ENCODE results near the gene IRF2BP1. TPM values are rescaled to one million over a fixed set of nuclear protein-coding genes. Genes with fewer than 3 reads are reported as not detected.

Gene IRF2BP1, protein sequence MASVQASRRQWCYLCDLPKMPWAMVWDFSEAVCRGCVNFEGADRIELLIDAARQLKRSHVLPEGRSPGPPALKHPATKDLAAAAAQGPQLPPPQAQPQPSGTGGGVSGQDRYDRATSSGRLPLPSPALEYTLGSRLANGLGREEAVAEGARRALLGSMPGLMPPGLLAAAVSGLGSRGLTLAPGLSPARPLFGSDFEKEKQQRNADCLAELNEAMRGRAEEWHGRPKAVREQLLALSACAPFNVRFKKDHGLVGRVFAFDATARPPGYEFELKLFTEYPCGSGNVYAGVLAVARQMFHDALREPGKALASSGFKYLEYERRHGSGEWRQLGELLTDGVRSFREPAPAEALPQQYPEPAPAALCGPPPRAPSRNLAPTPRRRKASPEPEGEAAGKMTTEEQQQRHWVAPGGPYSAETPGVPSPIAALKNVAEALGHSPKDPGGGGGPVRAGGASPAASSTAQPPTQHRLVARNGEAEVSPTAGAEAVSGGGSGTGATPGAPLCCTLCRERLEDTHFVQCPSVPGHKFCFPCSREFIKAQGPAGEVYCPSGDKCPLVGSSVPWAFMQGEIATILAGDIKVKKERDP
- 10 to 100 TPM; 10.4 to 20.5 (median 18.7) TPM for total RNA-seq

DNA sequence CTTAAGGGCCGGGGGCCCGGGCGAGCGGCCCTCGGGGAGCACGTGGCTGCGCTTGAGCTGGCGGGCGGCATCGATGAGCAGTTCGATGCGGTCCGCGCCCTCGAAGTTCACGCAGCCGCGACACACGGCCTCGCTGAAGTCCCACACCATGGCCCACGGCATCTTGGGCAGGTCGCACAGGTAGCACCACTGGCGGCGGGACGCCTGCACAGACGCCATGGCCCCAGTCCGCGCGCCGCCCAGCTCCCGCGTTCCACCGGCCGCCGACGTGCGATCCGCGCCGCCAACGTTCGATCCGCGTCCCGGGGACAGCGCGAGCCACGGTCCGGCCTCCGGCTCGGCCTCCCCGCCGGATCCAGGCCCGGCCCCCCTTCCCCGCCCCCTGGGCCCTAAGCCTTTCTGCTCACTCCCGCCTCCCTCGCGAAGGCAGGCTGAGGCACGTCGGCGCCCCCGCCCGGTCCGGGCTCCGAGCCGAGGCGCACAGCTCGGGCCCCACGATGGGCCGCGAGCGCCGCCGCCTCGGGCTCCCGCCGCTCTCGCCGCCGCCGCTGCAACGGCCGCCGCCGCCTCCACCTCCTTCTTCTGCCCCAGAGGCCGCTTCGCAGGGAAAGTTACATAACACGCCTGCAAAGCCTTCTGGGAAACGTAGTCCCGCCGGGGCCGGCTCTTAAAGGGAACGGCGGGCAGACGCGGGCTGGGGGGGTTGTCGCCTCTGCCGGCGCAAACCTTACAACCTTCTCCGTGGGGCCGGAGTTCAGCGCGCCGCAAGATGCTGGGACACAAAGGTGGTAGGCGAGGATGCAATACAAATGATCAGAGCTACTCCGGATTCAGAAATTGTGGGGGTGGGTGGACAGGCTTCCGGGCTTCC lies at the start of gene IRF2BP1:
IRF2BP1 (minus strand) TSS at position 586 of the 871 bp plus-strand sequence; CDS start at position 219, 367 bp downstream.
- in situ Hi-C loops (cut with MboI; ENCODE audit: low pct_unique_long_range_greater_than_20kb in 2 of 9, low sequenced_read_pairs in 9 of 9, unreplicated experiment in 9 of 9): no loop called here
- WGBS, 10 experiments: 0% methylated on average over 5 to 33 of the region's 107 CpGs; no CpG with 5 or more reads in 7 of the 10 experiments
- Histone ChIP-seq H3K4me3 (peak within 1 kb of the TSS; percentile 56 to 95 (median 86)), H3K4me1 (replicated peaks in 1 of 2) (peaks cover 30 to 37% of the 10 kb centered on the region in 2 donors), H3K27ac (peak within 1 kb of the TSS; percentile 84 to 85)
- ATAC-seq (replicated peaks in 6 of 8): peak; percentile 71 to 81 (median 76)

DNA sequence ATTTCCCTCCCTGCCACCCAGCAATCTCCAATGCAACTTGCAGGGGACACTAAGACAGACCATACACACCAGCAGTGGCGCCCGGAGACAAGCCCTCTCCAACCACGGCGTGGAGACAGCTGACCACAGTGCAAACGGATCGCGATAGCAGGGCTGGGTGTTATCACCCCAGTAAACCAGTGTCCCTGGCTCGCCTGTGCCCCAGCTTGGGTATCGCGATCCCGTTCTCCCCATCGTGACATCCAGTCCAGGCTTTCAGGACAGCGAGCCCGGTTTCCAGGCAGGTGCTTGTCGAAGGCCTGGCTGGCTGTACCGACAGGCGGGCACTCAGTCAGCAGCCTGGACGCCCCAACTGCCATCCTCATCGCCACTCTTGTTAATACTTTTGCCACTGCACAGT lies 49.3 kb upstream of the IRF2BP1 start:
- H3K4me1 ChIP-seq (replicated peaks in 1 of 2): peaks cover 0 to 15% of the 10 kb centered on the region in 2 donors
- H3K27ac ChIP-seq: no peak overlapping the region
- H3K4me3 ChIP-seq: no peak overlapping the region
- 10 to 100% (median 71%) methylated on average over 1 to 12 of the region's 19 CpGs; no CpG with 5 or more reads in 3 of the 10 experiments for WGBS, 10 experiments
- ATAC-seq (replicated peaks in 6 of 8): peak in 5 of 8 experiments; percentile 15 to 42 (median 27)
- in situ Hi-C loops (cut with MboI; ENCODE audit: low pct_unique_long_range_greater_than_20kb in 2 of 9, low sequenced_read_pairs in 9 of 9, unreplicated experiment in 9 of 9): no loop called here

GRCh38 chr19:45934551-45935230 lies 48.8 kb upstream of the IRF2BP1 start:
- 0 to 76% (median 67%) methylated on average over 1 to 4 of the region's 19 CpGs; no CpG with 5 or more reads in 6 of the 10 experiments for WGBS, 10 experiments
- in situ Hi-C loops (cut with MboI; ENCODE audit: low pct_unique_long_range_greater_than_20kb in 2 of 9, low sequenced_read_pairs in 9 of 9, unreplicated experiment in 9 of 9): no loop called here
- ATAC-seq (replicated peaks in 6 of 8): peak in 4 of 8 experiments; percentile 8 to 28 (median 24)
- Histone ChIP-seq H3K4me3 (no peak overlapping the region), H3K4me1 (replicated peaks in 1 of 2) (peaks cover 0 to 15% of the 10 kb centered on the region in 2 donors), H3K27ac (no peak overlapping the region)

GRCh38 chr19:45933759-45934158 lies 47.8 kb upstream of the IRF2BP1 start:
- H3K27ac ChIP-seq: no peak overlapping the region
- ATAC-seq (replicated peaks in 6 of 8): peak in 2 of 8 experiments; percentile 6 to 10
- in situ Hi-C loops (cut with MboI; ENCODE audit: low pct_unique_long_range_greater_than_20kb in 2 of 9, low sequenced_read_pairs in 9 of 9, unreplicated experiment in 9 of 9): no loop called here
- WGBS, 10 experiments: 79% methylated on average over 2 of the region's 9 CpGs; no CpG with 5 or more reads in 9 of the 10 experiments
- H3K4me3 ChIP-seq: no peak overlapping the region
- H3K4me1 ChIP-seq (replicated peaks in 1 of 2): peaks cover 0 to 15% of the 10 kb centered on the region in 2 donors

- WGBS, 10 experiments: 20 to 80% (median 50%) methylated on average over 1 to 3 of the region's 3 CpGs; no CpG with 5 or more reads in 3 of the 10 experiments
- in situ Hi-C loops (cut with MboI; ENCODE audit: low pct_unique_long_range_greater_than_20kb in 2 of 9, low sequenced_read_pairs in 9 of 9, unreplicated experiment in 9 of 9): no loop called here
- no peak for ATAC-seq (replicated peaks in 6 of 8)
- no peak overlapping the region for H3K27ac ChIP-seq
- peaks cover 0 to 15% of the 10 kb centered on the region in 2 donors for H3K4me1 ChIP-seq (replicated peaks in 1 of 2)
- H3K4me3 ChIP-seq: no peak overlapping the region
These were observed 45.1 kb upstream of the IRF2BP1 start for GRCh38 chr19:45931055-45931454.

DNA sequence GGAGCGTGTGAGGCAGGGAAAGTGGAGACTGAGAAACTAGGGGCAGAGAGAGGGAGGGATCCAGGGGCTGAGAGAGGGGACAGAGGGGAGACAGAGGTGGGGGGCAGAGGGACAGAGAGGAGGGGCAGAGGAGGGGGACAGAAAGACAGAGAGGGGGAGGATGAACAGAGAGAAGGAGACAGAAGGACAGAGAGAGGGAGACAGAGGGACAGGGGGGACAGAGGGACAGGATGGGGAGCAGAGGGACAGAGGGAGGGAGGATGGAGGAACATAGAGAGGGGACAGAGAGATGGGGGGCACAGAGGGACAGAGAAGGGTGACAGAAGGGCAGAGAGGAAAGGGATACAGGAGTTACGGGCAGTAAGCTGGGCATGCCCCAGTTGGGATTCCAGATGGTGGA lies 43.3 kb upstream of the IRF2BP1 start:
- Histone ChIP-seq H3K4me3 (no peak overlapping the region), H3K27ac (no peak overlapping the region), H3K4me1 (replicated peaks in 1 of 2) (peaks cover 0 to 2% of the 10 kb centered on the region in 2 donors)
- in situ Hi-C loops (cut with MboI; ENCODE audit: low pct_unique_long_range_greater_than_20kb in 2 of 9, low sequenced_read_pairs in 9 of 9, unreplicated experiment in 9 of 9): no loop called here
- WGBS, 10 experiments: 80 to 100% (median 100%) methylated on average over 1 to 2 of the region's 2 CpGs; no CpG with 5 or more reads in 7 of the 10 experiments
- ATAC-seq (replicated peaks in 6 of 8): no peak

DNA sequence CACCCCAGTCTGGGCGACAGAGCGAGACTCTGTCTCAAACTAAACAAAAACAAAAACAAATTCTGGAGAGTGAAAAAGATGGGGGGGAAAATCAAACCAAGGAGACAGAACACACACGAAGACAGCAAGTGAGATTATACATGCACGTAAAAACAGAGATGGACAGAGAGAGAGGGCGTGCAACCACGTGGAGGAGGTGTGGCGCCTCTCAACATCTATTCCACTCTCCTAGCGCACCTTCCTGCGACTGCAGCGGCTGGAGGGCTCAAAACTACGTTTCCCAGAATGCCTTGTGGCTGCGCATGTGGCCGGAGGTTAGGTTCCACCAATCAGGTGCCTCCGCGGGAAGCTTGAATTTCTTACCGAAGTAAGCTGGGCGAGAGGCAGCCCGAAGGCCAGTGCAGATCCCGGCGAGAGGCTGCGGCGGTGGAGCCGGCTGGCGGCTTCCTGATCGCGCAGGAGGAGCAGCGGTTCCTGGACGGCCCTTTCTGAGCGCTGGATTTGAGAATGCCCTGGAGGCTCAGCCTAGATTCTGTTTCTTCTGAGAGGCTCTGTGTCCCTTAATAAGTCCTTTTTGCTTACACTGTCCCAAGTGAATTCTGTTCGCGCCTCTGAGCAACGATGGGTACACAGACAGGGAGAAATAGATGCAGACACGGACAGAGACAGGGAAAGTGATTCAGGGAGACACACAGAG lies 41.8 kb upstream of the IRF2BP1 start:
- peak overlapping the region in 1 of 5 donors; percentile 20 for H3K4me3 ChIP-seq

GRCh38 chr19:45924891-45925447 lies 39.0 kb upstream of the IRF2BP1 start:
- Histone ChIP-seq H3K4me1 (replicated peaks in 1 of 2) (peaks cover 3 to 6% of the 10 kb centered on the region in 2 donors), H3K27ac (no peak overlapping the region), H3K4me3 (no peak overlapping the region)
- no peak for ATAC-seq (replicated peaks in 6 of 8)
- 18 to 88% (median 60%) methylated on average over 1 to 5 of the region's 6 CpGs for WGBS, 10 experiments
- in situ Hi-C loops (cut with MboI; ENCODE audit: low pct_unique_long_range_greater_than_20kb in 2 of 9, low sequenced_read_pairs in 9 of 9, unreplicated experiment in 9 of 9): no loop called here

More for the DNA sequence above, 41.8 kb upstream of the IRF2BP1 start:
- in situ Hi-C loops (cut with MboI; ENCODE audit: low pct_unique_long_range_greater_than_20kb in 2 of 9, low sequenced_read_pairs in 9 of 9, unreplicated experiment in 9 of 9): no loop called here
- no peak overlapping the region for H3K27ac ChIP-seq
- no peaks in the 10 kb centered on the region for H3K4me1 ChIP-seq (replicated peaks in 1 of 2)
- ATAC-seq (replicated peaks in 6 of 8): peak; percentile 95 to 99 (median 98)
- WGBS, 10 experiments: 0 to 33% (median 25%) methylated on average over 2 to 18 of the region's 33 CpGs; no CpG with 5 or more reads in 1 of the 10 experiments

GRCh38 chr19:45922281-45922680 lies 36.3 kb upstream of the IRF2BP1 start:
- WGBS, 10 experiments: 0 to 100% (median 57%) methylated on average over 1 to 8 of the region's 9 CpGs; no CpG with 5 or more reads in 1 of the 10 experiments

DNA sequence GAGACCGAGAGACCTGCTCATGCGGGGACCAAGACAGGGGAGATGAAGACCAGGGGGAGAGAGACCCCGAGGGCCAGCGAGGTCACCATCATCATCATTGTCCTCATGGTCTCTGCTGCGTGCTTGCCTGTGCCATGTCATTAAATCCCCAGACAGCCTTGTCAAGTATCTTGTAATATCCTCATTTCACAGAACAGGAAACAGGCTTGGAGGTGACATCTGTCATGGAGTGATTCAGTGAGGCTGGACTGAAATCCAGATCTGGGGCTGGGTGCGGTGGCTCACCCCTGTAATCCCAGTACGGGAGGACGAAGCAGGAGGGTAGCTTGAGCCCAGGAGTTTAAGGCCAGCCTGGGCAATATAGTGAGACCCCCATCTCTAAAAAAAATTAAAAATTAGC lies 34.5 kb upstream of the IRF2BP1 start:
- Histone ChIP-seq H3K27ac (no peak overlapping the region), H3K4me1 (replicated peaks in 1 of 2) (peaks cover 9 to 13% of the 10 kb centered on the region in 2 donors), H3K4me3 (no peak overlapping the region)
- 33 to 95% (median 79%) methylated on average over 2 to 6 of the region's 8 CpGs; no CpG with 5 or more reads in 5 of the 10 experiments for WGBS, 10 experiments
- in situ Hi-C loops (cut with MboI; ENCODE audit: low pct_unique_long_range_greater_than_20kb in 2 of 9, low sequenced_read_pairs in 9 of 9, unreplicated experiment in 9 of 9): no loop called here
- peak in 1 of 8 experiments; percentile 3 for ATAC-seq (replicated peaks in 6 of 8)

More at GRCh38 chr19:45922281-45922680, 36.3 kb upstream of the IRF2BP1 start:
- no peak overlapping the region for H3K27ac ChIP-seq
- peaks cover 9 to 13% of the 10 kb centered on the region in 2 donors for H3K4me1 ChIP-seq (replicated peaks in 1 of 2)
- ATAC-seq (replicated peaks in 6 of 8): peak in 1 of 8 experiments; percentile 66
- in situ Hi-C loops (cut with MboI; ENCODE audit: low pct_unique_long_range_greater_than_20kb in 2 of 9, low sequenced_read_pairs in 9 of 9, unreplicated experiment in 9 of 9): no loop called here
- no peak overlapping the region for H3K4me3 ChIP-seq

- peak in 5 of 8 experiments; percentile 74 to 95 (median 81) for ATAC-seq (replicated peaks in 6 of 8)
- peaks cover 9 to 13% of the 10 kb centered on the region in 2 donors for H3K4me1 ChIP-seq (replicated peaks in 1 of 2)
- in situ Hi-C loops (cut with MboI; ENCODE audit: low pct_unique_long_range_greater_than_20kb in 2 of 9, low sequenced_read_pairs in 9 of 9, unreplicated experiment in 9 of 9): no loop called here
- no peak overlapping the region for H3K27ac ChIP-seq
- WGBS, 10 experiments: 20 to 90% (median 39%) methylated on average over 1 to 6 of the region's 7 CpGs; no CpG with 5 or more reads in 2 of the 10 experiments
- no peak overlapping the region for H3K4me3 ChIP-seq
These were observed 33.7 kb upstream of the IRF2BP1 start for GRCh38 chr19:45919678-45920077.
